ENCODE measurements around the gene FFAR1. TPM values are rescaled to one million over a fixed set of nuclear protein-coding genes. Genes with fewer than 3 reads are reported as not detected.

FFAR1 gene
- total RNA-seq, 2 experiments from 2014 or later: not detected

DNA sequence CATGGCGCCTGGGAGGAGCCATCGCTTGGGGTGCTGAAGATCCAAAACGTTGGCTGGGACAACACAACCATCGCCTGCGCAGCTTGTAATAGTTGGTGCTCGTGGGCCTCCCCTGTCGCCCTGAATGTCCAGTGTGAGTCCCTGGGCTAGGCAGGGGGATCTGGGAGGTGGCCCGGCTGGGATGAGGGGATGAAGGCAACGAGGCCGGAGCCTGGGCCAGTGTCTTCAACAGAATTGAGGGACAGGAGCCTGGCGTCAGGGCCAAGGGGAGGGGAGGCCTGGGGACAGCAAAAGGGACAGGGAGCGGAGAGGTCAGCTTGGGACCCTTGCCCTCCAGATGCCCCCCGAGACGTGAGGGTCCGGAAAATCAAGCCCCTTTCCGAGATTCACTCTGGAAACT, 6.7 kb upstream of the FFAR1 start:
- ATAC-seq: no peak
- CTCF ChIA-PET: no interaction called here
- Mint-ChIP-seq H3K9me3 (ENCODE audit: low read depth) (no peaks in the 10 kb centered on the region), H3K36me3 (no peaks in the 10 kb centered on the region), H3K27ac (no peak overlapping the region), H3K4me1 (peaks cover 5% of the 10 kb centered on the region), H3K4me3 (no peak overlapping the region), H3K27me3 (peaks cover 38% of the 10 kb centered on the region)
- DNase-seq: no peak

DNA sequence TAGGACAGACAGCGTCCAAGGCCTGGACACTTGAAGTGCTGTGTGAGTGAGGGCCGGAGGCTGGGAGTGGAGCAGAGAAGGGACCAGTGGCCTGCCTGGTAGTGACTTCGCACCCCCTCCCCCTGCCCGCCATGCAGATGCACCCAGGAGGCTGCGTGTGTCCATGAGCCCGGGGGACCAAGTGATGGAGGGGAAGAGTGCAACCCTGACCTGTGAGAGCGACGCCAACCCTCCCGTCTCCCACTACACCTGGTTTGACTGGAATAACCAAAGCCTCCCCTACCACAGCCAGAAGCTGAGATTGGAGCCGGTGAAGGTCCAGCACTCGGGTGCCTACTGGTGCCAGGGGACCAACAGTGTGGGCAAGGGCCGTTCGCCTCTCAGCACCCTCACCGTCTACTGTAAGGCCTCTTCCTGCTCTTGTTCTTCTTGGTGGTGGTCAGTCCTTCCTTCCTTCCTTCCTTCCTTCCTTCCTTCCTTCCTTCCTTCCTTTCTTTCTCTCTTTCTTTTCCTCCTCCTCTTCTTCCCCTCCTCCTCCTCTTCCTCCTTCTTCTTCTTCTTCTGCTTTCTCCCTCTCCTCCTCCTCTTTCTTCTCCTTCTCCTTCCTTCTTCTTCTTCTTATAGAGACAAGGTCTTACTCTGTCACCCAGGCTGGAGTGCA, 6.0 kb upstream of the FFAR1 start:
- Mint-ChIP-seq H3K9me3 (ENCODE audit: low read depth) (no peaks in the 10 kb centered on the region), H3K27ac (no peak overlapping the region), H3K36me3 (no peaks in the 10 kb centered on the region), H3K4me1 (peaks cover 12% of the 10 kb centered on the region), H3K4me3 (no peak overlapping the region), H3K27me3 (peaks cover 41% of the 10 kb centered on the region)
- ATAC-seq: no peak
- no peak for DNase-seq
- CTCF ChIA-PET: no interaction called here

DNA sequence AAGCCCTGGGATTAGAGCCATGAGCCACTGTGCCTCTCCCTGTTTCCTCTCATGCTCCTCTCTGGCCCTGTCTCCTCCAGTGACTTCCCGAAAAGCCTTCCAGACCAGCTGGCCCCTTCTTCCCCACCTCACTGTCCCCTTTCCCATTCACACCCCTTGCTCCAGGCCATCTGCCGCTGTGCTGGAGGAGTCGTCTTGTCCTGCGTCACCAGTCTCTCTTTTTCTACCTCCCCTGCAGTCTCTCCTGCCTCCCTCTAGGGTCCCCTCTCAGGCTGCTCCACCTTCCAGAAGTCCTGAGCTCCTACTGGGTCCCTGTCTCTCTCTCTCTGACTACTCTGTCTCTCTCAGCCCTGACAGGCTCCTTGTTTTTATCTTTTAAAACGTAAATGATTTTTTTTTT, 5.3 kb upstream of the FFAR1 start:
- CTCF ChIA-PET: no interaction called here
- DNase-seq (no peak), ATAC-seq (no peak)
- Mint-ChIP-seq H3K4me3 (no peak overlapping the region), H3K4me1 (peaks cover 19% of the 10 kb centered on the region), H3K36me3 (no peaks in the 10 kb centered on the region), H3K27ac (no peak overlapping the region), H3K9me3 (ENCODE audit: low read depth) (no peaks in the 10 kb centered on the region), H3K27me3 (peaks cover 44% of the 10 kb centered on the region)

DNA sequence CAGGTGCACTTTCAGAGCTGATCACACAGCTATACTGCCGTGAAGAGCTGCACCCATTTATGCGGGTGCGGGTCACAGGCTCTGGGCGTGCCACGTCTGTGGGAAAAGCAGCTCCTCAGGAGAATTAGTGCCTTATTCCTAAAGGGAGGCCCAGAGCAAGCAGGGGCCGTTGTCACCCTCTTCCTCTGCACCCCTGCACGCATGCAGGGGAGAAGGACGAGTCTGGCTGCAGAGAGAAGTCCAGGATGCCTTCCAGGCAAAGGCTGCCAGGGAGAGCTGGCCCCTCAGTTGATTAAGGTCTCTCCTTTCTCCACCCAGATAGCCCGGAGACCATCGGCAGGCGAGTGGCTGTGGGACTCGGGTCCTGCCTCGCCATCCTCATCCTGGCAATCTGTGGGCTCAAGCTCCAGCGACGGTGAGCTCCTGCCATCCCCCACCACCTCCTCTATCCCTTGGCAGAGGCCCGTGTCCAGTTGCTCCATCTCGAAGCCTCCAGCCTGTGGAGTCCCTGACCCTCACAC, 3.1 kb upstream of the FFAR1 start:
- H3K4me3 Mint-ChIP-seq: no peak overlapping the region
- DNase-seq: peak; percentile 28
- CTCF ChIA-PET: interaction anchor here (1.0 to 2.4 kb wide), 2 partner anchors 8 to 150 kb away, joined by 4 to 6 read pairs; no protein-coding TSS in a partner anchor
- no peak for ATAC-seq
- H3K27me3 Mint-ChIP-seq: peaks cover 55% of the 10 kb centered on the region
- H3K27ac Mint-ChIP-seq: no peak overlapping the region
- H3K4me1 Mint-ChIP-seq: peaks cover 27% of the 10 kb centered on the region
- no peaks in the 10 kb centered on the region for H3K36me3 Mint-ChIP-seq
- no peaks in the 10 kb centered on the region for H3K9me3 Mint-ChIP-seq (ENCODE audit: low read depth)

DNA sequence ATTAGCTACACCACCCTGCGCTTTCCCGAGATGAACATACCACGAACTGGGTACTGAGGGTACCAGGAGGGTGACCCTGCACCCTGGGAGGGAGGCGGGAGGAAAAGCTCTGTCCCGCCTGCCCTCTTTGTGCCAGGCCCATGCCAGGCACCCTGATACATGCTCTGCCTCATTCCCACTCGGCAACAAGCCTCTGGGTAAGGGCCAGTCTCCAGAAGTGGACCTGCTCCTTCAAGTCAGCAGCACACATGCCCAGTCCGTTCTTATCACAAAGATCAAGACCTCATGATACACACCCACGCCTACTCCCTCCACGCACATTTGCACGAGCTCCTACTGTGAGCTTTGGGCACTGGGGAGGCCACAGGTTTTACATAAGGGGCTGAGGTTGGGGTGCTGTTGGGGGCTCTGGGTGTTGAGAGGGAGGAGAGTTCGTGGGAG, 2.0 kb upstream of the FFAR1 start:
- Mint-ChIP-seq H3K4me3 (no peak overlapping the region), H3K9me3 (ENCODE audit: low read depth) (no peaks in the 10 kb centered on the region), H3K36me3 (no peaks in the 10 kb centered on the region), H3K27ac (no peak overlapping the region), H3K4me1 (peaks cover 27% of the 10 kb centered on the region), H3K27me3 (peaks cover 56% of the 10 kb centered on the region)
- CTCF ChIA-PET: interaction anchor here (2.4 kb wide), 1 partner anchor 149 kb away, joined by 6 read pairs; no protein-coding TSS in a partner anchor
- ATAC-seq (no peak), DNase-seq (peak; percentile 36)

DNA sequence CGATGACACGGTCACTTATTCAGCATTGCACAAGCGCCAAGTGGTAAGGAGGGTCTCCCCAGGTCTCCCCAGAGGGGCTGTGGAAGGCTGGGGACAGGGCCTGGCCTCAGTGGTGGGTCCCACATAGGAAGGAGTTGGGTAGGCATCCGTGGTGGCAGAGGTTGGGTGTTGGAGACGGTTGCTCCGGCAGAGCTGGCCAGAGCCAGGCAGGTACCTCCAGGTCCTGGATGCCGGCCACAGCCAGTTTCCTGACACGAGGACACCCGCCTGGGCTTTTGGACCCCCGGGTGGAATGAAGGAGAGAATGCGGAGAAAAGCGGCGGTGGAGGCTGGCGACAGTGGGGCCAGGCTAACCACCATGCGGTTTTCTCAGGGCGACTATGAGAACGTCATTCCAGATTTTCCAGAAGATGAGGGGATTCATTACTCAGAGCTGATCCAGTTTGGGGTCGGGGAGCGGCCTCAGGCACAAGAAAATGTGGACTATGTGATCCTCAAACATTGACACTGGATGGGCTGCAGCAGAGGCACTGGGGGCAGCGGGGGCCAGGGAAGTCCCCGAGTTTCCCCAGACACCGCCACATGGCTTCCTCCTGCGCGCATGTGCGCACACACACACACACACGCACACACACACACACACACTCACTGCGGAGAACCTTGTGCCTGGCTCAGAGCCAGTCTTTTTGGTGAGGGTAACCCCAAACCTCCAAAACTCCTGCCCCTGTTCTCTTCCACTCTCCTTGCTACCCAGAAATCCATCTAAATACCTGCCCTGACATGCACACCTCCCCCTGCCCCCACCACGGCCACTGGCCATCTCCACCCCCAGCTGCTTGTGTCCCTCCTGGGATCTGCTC, 1.3 kb upstream of the FFAR1 start:
- Mint-ChIP-seq H3K36me3 (no peaks in the 10 kb centered on the region), H3K4me3 (no peak overlapping the region), H3K4me1 (peaks cover 27% of the 10 kb centered on the region), H3K27ac (peak overlapping the region; percentile 17), H3K27me3 (peaks cover 56% of the 10 kb centered on the region), H3K9me3 (ENCODE audit: low read depth) (no peaks in the 10 kb centered on the region)
- DNase-seq (peak; percentile 73), ATAC-seq (peak; percentile 46)
- CTCF ChIA-PET: interaction anchor here (1.1 to 2.4 kb wide), 6 partner anchors 10 to 149 kb away, joined by 3 to 8 read pairs (median 6); no protein-coding TSS in a partner anchor

DNA sequence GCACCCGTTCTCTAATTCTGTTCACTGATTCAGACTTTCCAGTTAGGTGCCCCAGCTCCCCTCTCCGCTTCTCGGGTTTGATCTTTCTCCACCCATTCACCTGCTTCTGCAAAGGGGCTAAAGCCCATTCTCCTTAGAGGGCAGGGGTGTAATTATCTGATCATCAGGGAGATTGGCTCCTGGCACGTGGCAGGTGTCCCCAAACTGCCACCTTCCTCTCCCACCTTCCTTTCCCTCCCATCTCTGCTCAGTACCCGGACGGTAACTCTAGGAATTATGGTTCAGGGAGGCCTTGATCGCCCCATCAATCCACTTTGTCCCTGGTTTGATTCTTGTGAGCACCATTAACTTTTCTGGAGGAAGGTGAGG, 212 bp downstream of the FFAR1 start:
- Mint-ChIP-seq H3K27ac (no peak overlapping the region), H3K36me3 (no peaks in the 10 kb centered on the region), H3K27me3 (peaks cover 51% of the 10 kb centered on the region), H3K9me3 (ENCODE audit: low read depth) (no peaks in the 10 kb centered on the region), H3K4me3 (no peak overlapping the region), H3K4me1 (peaks cover 31% of the 10 kb centered on the region)
- no peak for DNase-seq
- CTCF ChIA-PET: interaction anchor here (1.1 to 1.8 kb wide), 5 partner anchors 9 to 147 kb away, joined by 3 to 8 read pairs (median 6); no protein-coding TSS in a partner anchor
- no peak for ATAC-seq

DNA sequence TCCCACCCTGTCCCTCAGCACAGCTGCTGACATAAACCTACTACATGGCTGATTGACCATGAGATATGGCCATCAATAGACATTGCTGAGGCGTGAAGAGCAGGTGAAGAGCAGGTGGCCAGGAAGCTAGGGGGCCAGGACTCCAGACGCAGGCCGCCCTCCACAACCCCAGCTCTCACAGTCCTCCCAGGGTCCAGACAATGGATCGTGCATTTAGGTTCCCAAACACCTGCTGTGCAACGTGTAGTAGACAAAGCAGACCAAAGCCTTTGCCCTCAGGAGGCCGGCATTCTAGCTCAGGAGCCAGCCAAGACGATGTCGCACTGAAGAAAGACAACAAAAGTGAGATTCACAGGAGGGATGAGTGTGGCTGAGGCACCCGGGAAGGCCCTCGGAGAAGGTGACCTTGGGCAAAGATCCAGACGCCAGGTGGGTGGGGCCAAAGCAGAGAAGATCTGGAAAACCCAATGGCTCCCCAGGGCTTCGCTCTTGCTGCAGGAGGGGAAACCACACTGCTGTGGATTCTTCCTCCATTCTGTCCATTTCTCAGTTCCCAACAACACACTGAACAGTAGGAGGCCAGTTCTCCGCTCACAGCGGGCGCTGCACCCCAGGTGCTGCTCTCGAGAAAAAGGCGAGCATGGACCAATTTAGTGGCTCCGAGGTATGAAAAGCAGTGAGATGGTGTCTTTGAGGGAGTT, 1.4 kb downstream of the FFAR1 start:
- CTCF ChIA-PET: interaction anchor here (0.9 to 3.2 kb wide), 4 partner anchors 13 to 161 kb away, joined by 3 to 15 read pairs (median 3); no protein-coding TSS in a partner anchor
- H3K4me1 Mint-ChIP-seq: peaks cover 33% of the 10 kb centered on the region

DNA sequence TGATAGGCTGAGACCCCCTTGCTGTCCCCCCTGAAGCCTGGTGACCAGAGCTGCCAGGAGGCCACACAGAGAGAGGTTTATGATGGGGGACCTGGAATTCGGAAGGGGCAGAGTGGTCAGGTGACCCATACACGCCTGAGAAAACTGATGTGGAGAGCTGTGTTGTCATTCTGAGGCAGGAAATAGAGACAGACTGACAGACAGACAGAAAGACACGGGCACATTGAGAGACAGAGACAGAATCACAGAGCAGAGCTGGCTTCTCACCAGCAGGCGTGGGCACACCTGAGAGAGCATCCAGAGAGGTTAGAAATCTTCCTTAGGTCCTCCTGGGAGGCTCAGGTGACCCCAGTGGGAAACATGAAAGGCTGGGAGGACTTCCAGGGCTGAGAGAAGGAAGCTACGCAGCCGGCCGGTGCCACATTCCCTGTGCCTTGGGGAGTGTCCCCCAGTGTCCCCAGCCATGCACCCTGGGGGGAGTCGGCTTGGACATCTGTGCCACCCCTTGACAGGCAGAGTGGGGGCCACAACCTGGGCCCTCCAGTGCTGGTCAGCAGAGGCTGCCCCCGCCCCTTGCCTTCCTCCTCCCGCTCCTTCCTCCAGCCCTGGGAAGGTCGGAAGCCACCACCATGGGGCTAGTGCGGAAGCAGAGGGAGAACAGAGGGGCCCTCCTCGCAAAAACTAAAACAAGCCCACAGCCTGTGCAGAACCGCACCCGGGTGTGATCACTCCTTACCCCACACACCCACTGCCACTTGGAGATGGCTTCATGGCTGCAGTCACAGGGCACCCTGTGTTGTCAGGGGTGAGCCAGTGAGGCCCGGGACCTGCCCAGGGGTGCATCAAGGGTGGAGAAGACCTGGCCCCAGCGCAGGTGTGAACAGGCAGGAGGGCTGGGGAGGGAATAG, 2.2 kb downstream of the FFAR1 start:
- Mint-ChIP-seq H3K27me3 (peaks cover 42% of the 10 kb centered on the region), H3K36me3 (no peaks in the 10 kb centered on the region), H3K4me1 (peaks cover 35% of the 10 kb centered on the region), H3K9me3 (ENCODE audit: low read depth) (no peaks in the 10 kb centered on the region), H3K4me3 (no peak overlapping the region), H3K27ac (no peak overlapping the region)
- CTCF ChIA-PET: interaction anchor here (1.1 to 3.2 kb wide), 3 partner anchors 14 to 160 kb away, joined by 3 to 15 read pairs (median 3); no protein-coding TSS in a partner anchor
- ATAC-seq (no peak), DNase-seq (peak; percentile 37)

More for the DNA sequence above, 1.4 kb downstream of the FFAR1 start:
- DNase-seq (peak; percentile 29), ATAC-seq (no peak)
- H3K27me3 Mint-ChIP-seq: peaks cover 47% of the 10 kb centered on the region
- H3K9me3 Mint-ChIP-seq (ENCODE audit: low read depth): no peaks in the 10 kb centered on the region
- no peak overlapping the region for H3K27ac Mint-ChIP-seq
- H3K36me3 Mint-ChIP-seq: no peaks in the 10 kb centered on the region
- H3K4me3 Mint-ChIP-seq: no peak overlapping the region

DNA sequence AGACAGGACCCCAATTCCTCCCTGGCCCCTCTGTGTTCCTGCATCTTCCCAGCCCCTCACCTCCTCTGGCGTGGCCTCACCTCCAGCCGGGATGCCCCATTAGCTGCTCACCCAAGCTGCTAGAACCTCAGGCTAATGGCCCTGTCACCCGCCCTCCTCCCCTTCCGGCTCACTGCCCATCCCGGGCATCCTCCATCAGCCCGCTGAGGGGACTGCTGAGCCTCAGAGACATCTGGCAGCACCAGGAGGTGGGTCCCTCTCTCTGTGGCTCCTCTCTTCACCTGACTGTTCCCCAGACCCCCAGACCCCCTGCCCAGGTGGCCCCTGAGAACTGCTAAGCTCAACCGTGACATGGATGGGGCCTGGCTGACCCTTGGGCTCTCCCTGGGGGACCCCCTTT, 2.9 kb downstream of the FFAR1 start:
- peaks cover 44% of the 10 kb centered on the region for H3K27me3 Mint-ChIP-seq
- H3K4me3 Mint-ChIP-seq: no peak overlapping the region
- no peak for DNase-seq
- H3K9me3 Mint-ChIP-seq (ENCODE audit: low read depth): no peaks in the 10 kb centered on the region
- peaks cover 40% of the 10 kb centered on the region for H3K4me1 Mint-ChIP-seq
- H3K27ac Mint-ChIP-seq: no peak overlapping the region
- H3K36me3 Mint-ChIP-seq: no peaks in the 10 kb centered on the region
- CTCF ChIA-PET: interaction anchor here (0.9 to 3.2 kb wide), 2 partner anchors 119 to 145 kb away, joined by 3 to 15 read pairs; no protein-coding TSS in a partner anchor
- ATAC-seq: no peak

DNA sequence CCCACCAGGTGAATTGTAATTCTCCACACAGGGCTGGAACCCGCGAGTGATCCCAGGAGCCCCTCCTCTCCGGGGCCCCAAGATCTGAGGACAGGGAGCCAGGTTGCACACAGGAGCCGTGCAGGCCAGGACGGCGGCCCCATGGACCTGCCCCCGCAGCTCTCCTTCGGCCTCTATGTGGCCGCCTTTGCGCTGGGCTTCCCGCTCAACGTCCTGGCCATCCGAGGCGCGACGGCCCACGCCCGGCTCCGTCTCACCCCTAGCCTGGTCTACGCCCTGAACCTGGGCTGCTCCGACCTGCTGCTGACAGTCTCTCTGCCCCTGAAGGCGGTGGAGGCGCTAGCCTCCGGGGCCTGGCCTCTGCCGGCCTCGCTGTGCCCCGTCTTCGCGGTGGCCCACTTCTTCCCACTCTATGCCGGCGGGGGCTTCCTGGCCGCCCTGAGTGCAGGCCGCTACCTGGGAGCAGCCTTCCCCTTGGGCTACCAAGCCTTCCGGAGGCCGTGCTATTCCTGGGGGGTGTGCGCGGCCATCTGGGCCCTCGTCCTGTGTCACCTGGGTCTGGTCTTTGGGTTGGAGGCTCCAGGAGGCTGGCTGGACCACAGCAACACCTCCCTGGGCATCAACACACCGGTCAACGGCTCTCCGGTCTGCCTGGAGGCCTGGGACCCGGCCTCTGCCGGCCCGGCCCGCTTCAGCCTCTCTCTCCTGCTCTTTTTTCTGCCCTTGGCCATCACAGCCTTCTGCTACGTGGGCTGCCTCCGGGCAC, 3.9 kb downstream of the FFAR1 start:
- H3K36me3 Mint-ChIP-seq: no peaks in the 10 kb centered on the region
- H3K27ac Mint-ChIP-seq: no peak overlapping the region
- no peaks in the 10 kb centered on the region for H3K9me3 Mint-ChIP-seq (ENCODE audit: low read depth)
- peak; percentile 33 for DNase-seq
- CTCF ChIA-PET: interaction anchor here (0.9 to 3.8 kb wide), 6 partner anchors 100 to 144 kb away, joined by 3 to 76 read pairs (median 18); no protein-coding TSS in a partner anchor
- peaks cover 40% of the 10 kb centered on the region for H3K27me3 Mint-ChIP-seq
- no peak for ATAC-seq
- H3K4me1 Mint-ChIP-seq: peaks cover 35% of the 10 kb centered on the region
- H3K4me3 Mint-ChIP-seq: no peak overlapping the region

DNA sequence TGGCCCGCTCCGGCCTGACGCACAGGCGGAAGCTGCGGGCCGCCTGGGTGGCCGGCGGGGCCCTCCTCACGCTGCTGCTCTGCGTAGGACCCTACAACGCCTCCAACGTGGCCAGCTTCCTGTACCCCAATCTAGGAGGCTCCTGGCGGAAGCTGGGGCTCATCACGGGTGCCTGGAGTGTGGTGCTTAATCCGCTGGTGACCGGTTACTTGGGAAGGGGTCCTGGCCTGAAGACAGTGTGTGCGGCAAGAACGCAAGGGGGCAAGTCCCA, 4.4 kb downstream of the FFAR1 start:
- H3K4me1 Mint-ChIP-seq: peaks cover 30% of the 10 kb centered on the region
- H3K4me3 Mint-ChIP-seq: no peak overlapping the region
- H3K36me3 Mint-ChIP-seq: no peaks in the 10 kb centered on the region
- peaks cover 37% of the 10 kb centered on the region for H3K27me3 Mint-ChIP-seq
- no peak overlapping the region for H3K27ac Mint-ChIP-seq
- H3K9me3 Mint-ChIP-seq (ENCODE audit: low read depth): no peaks in the 10 kb centered on the region
- DNase-seq (peak; percentile 34), ATAC-seq (no peak)
- CTCF ChIA-PET: interaction anchor here (1.1 to 3.8 kb wide), 9 partner anchors 13 to 196 kb away, joined by 3 to 76 read pairs (median 10); no protein-coding TSS in a partner anchor

Data from activated CD8-positive, alpha-beta memory T cell treated with anti-CD3 and anti-CD28 coated beads, Interleukin-2, amount 10 ng/mL, durations not matched to agents 7 days and 5 days (primary cell).